K562 (cell line): ENCODE data around the gene SLC25A17. TPM values are rescaled to one million over a fixed set of nuclear protein-coding genes. Genes with fewer than 3 reads are reported as not detected.
A peak's percentile ranks its signal among the peaks of the same experiment; 100 is the strongest.

ENCODE experiments used
- BHLHE40 ChIP-seq: IDR thresholded peaks from 2 replicates; pipeline ENCODE4 v1.6.1; 2011; ENCODE audit warnings: low read length, improper control_type of control experiment
- CREB3 ChIP-seq: fragments of 450-650 bp; conservative IDR thresholded peaks from 2 replicates; pipeline ENCODE4 v1.6.1; 2016; ENCODE audit warnings: missing genetic modification characterization, low read depth, mild to moderate bottlenecking, missing compliant biosample characterization, moderate library complexity
- CUX1 ChIP-seq: fragments of 200-800 bp; sonication (Bioruptor generic); IDR thresholded peaks from 2 replicates; pipeline ENCODE4 v1.6.1; 2016; ENCODE audit warnings: missing genetic modification characterization, missing compliant biosample characterization
- CXXC5 ChIP-seq: fragments of 250-450 bp; sonication (Bioruptor Pico); IDR thresholded peaks from 2 replicates; pipeline ENCODE4 v1.8.0; 2022; ENCODE audit warnings: inconsistent platforms, mild to moderate bottlenecking, moderate library complexity
- ETV6 ChIP-seq, 3 experiments: fragments of 150-350 bp in 1 of 3; sonication (generic) in 1 of 3; formaldehyde crosslinking in 1 of 3; IDR thresholded peaks; 2 replicates each; pipeline versions ENCODE4 v1.6.1 to v1.8.0; 2014 to 2022; ENCODE audit warnings: borderline replicate concordance in 2 of 3, low read depth in 2 of 3, antibody characterized with exemption in 1 of 3, low read length in 1 of 3, mild to moderate bottlenecking in 1 of 3, missing genetic modification reagents in 1 of 3
- FOSL1 ChIP-seq: fragments of 200-800 bp; sonication (Bioruptor generic); conservative IDR thresholded peaks from 2 replicates; pipeline ENCODE4 v1.6.1; 2016; ENCODE audit warnings: missing genetic modification characterization, missing compliant biosample characterization
- FOXM1 ChIP-seq, 2 experiments: fragments of 450-650 bp in 1 of 2; sonication (generic) in 1 of 2; formaldehyde crosslinking in 1 of 2; IDR thresholded peaks; 2 replicates each; pipeline versions ENCODE4 v1.6.1 to v1.9.0; 2017 to 2022; ENCODE audit warnings: low read depth in 2 of 2, mild to moderate bottlenecking in 2 of 2, missing genetic modification reagents in 1 of 2, moderate library complexity in 1 of 2
- ILK ChIP-seq: fragments of 450-650 bp; IDR thresholded peaks from 2 replicates; pipeline ENCODE4 v1.6.1; 2016; ENCODE audit warnings: missing genetic modification characterization, low read depth, mild to moderate bottlenecking, missing compliant biosample characterization, moderate library complexity, borderline replicate concordance
- IRF9 ChIP-seq: fragments of 450-650 bp; IDR thresholded peaks from 2 replicates; pipeline ENCODE4 v1.6.1; 2016; ENCODE audit warnings: missing biosample characterization, missing genetic modification characterization
- JUND ChIP-seq, 2 experiments: IDR thresholded peaks; 2 replicates in 1 of 2; 3 replicates in 1 of 2; pipeline ENCODE4 v1.6.1; 2011; ENCODE audit warnings: borderline replicate concordance in 2 of 2, low read depth in 2 of 2, low read length in 2 of 2, improper control_type of control experiment in 1 of 2, missing biosample characterization in 1 of 2, missing genetic modification characterization in 1 of 2, missing genetic modification reagents in 1 of 2
- KAT2B ChIP-seq: IDR thresholded peaks from one replicate; pipeline ENCODE4 v1.6.1; 2012; ENCODE audit warnings: low read depth, mild to moderate bottlenecking, control low read depth, inconsistent platforms, low read length, moderate library complexity
- MAZ ChIP-seq, 2 experiments: fragments of 450-650 bp in 1 of 2; sonication (generic) in 1 of 2; formaldehyde crosslinking; IDR thresholded peaks in 1 of 2; conservative IDR thresholded peaks in 1 of 2; 2 replicates each; pipeline versions ENCODE4 v1.4.0 to v1.5.0; 2020; ENCODE audit warnings: mild to moderate bottlenecking in 1 of 2, missing genetic modification reagents in 1 of 2
- RBM34 ChIP-seq: fragments of 200-400 bp; formaldehyde crosslinking; IDR thresholded peaks from 2 replicates; pipeline ENCODE4 v1.6.1; 2018; ENCODE audit warnings: low read length, borderline replicate concordance; ENCODE audit not compliant: insufficient read depth
- SREBF1 ChIP-seq: fragments of 150-350 bp; IDR thresholded peaks from 2 replicates; pipeline ENCODE4 v1.6.1; 2014; ENCODE audit warnings: antibody characterized with exemption, low read depth, low read length, borderline replicate concordance
- TRIM24 ChIP-seq, 2 experiments: fragments of 450-650 bp; IDR thresholded peaks; 2 replicates each; pipeline ENCODE4 v1.6.1; 2016
- ZKSCAN3 ChIP-seq: fragments of 250-450 bp; sonication (Bioruptor Pico); IDR thresholded peaks from 2 replicates; pipeline ENCODE4 v1.4.0; 2020
- ZNF212 ChIP-seq: fragments of 450-650 bp; formaldehyde crosslinking; IDR thresholded peaks from 2 replicates; pipeline ENCODE4 v1.4.0; 2020; ENCODE audit warnings: mild to moderate bottlenecking
- ZNF239 ChIP-seq: fragments of 250-450 bp; sonication (Bioruptor Pico); IDR thresholded peaks from 2 replicates; pipeline ENCODE4 v1.4.0; 2020; ENCODE audit warnings: mild to moderate bottlenecking
- ZNF316 ChIP-seq: fragments of 450-650 bp; IDR thresholded peaks from 2 replicates; pipeline ENCODE4 v1.6.1; 2016
- ZNF445 ChIP-seq: fragments of 250-450 bp; sonication (Bioruptor Pico); IDR thresholded peaks from 2 replicates; pipeline ENCODE4 v1.4.0; 2020; ENCODE audit warnings: low read depth, mild to moderate bottlenecking, moderate library complexity
- ZNF778 ChIP-seq: fragments of 450-650 bp; formaldehyde crosslinking; IDR thresholded peaks from 2 replicates; pipeline ENCODE4 v1.4.0; 2020; ENCODE audit warnings: mild to moderate bottlenecking, moderate library complexity
- polyA plus RNA-seq, 8 experiments: library from polyadenylated mRNA; depleted of rRNA in 4 of 8; stranded (reverse) in 5 of 8; unstranded in 3 of 8; fragments of >200 nt; fragmentation: Nextera tagmentation in 2 of 8; fragmentation: Illumina TruSeq in 1 of 8; extraction: Ambion mirVana in 2 of 8; extraction: Trizol in 1 of 8; gene quantifications; 2 replicates each; pipeline versions ENCODE4 v1.2.1 to v1.2.3, GENCODE V29; 2011 to 2014; ENCODE audit warnings: inconsistent platforms in 1 of 8, missing spikeins in 1 of 8
- total RNA-seq, 7 experiments: library from RNA; depleted of rRNA in 6 of 7; stranded (reverse); fragments of >200 nt in 6 of 7; fragmentation: Illumina TruSeq in 2 of 7; extraction: Trizol in 2 of 7; gene quantifications; 2 replicates each; pipeline versions ENCODE4 v1.2.1 to v1.2.3, GENCODE V29; 2011 to 2021; ENCODE audit warnings: low replicate concordance in 1 of 7

SLC25A17 gene
- total and polyA plus RNA-seq, 9 of the 15 experiments (the other 6 are each of a cell fraction or from before 2014, with no cell fraction given), result 32.6 to 136 (median 56.2) TPM

- TF ChIP-seq JUND (IDR thresholded peaks at IDR 0.05; ENCODE audit: borderline replicate concordance, low read depth, low read length) (peak; percentile 41; the same call in 1 of the 2 replicates), JUND (tag; IDR thresholded peaks at IDR 0.05; ENCODE audit: borderline replicate concordance, low read depth, low read length) (peak; percentile 99), ZNF445 (peak; percentile 98), CXXC5 (peak; percentile 100), IRF9 (tag) (peak; percentile 100), SREBF1 (no peak), KAT2B (no peak), CUX1 (CRISPR knock-in tag) (peak; percentile 100), TRIM24 (IDR thresholded peaks at IDR 0.05) (peak; percentile 86 to 92), ETV6 (IDR thresholded peaks at IDR 0.05; ENCODE audit: borderline replicate concordance in 1 of 2, low read depth in 2 of 2, low read length in 1 of 2) (0 out of 4 replicates have a peak, but pooled peaks of 1 of the 2 experiments have one; percentile 34), ETV6 (CRISPR knock-in tag; IDR thresholded peaks at IDR 0.05; ENCODE audit: borderline replicate concordance) (no peak), BHLHE40 (peak; percentile 48), ZKSCAN3 (CRISPR knock-in tag) (peak; percentile 91), FOSL1 (peak; percentile 82), ZNF316 (no peak), RBM34 (no peak), ZNF778 (CRISPR knock-in tag) (peak; percentile 94; the same call in 1 of the 2 replicates), ZNF212 (CRISPR knock-in tag) (peak; percentile 97), MAZ (CRISPR knock-in tag; conservative IDR thresholded peaks at IDR 0.05 in 1 of 2, IDR thresholded peaks at IDR 0.05 in 1 of 2) (peak in 1 of 2 experiments; percentile 100; a peak in 2 of 4 replicates), FOXM1 (IDR thresholded peaks at IDR 0.05; ENCODE audit: low read depth) (peak; percentile 97), FOXM1 (CRISPR knock-in tag; IDR thresholded peaks at IDR 0.05; ENCODE audit: low read depth) (no peak), CREB3 (tag) (peak; percentile 100), ZNF239 (CRISPR knock-in tag) (peak; percentile 98), ILK (tag) (peak; percentile 96)
These were observed 5.2 kb downstream of the SLC25A17 start (continued) for GRCh38 chr22:40813912-40814315.
